Tracheal epithelial cell (primary cell): ENCODE results near the gene F2RL3. TPM values are rescaled to one million over a fixed set of nuclear protein-coding genes. Genes with fewer than 3 reads are reported as not detected.

Source experiments
- total RNA-seq: library from RNA; depleted of rRNA; stranded (reverse); fragments of >200 nt; gene quantifications from 2 replicates; pipeline ENCODE4 v1.2.1, GENCODE V29; 2014

F2RL3 gene
- not detected in 2 replicates for total RNA-seq

GRCh38 chr19:16888629-16889365 lies at the start of gene F2RL3:
F2RL3 (plus strand) TSS chr19:16888999; CDS start chr19:16889190, 191 bp downstream.

Other genes starting within 250 kb of the F2RL3 start
- gene SMIM7, start 228.9 kb upstream of the F2RL3 start, total RNA-seq: 71.6 and 84.8 TPM in 2 replicates
- 7.7 and 8.5 TPM in 2 replicates for gene TMEM38A, start 227.9 kb upstream of the F2RL3 start, total RNA-seq
- under 0.01 and 0.21 TPM in 2 replicates for gene NWD1, start 169.2 kb upstream of the F2RL3 start, total RNA-seq
- 16.2 and 28.2 TPM in 2 replicates for gene SIN3B, start 59.6 kb upstream of the F2RL3 start, total RNA-seq
- gene CPAMD8, start 137.8 kb downstream of the F2RL3 start, total RNA-seq: 0.96 and 1.5 TPM in 2 replicates
- 1.3 and 1.7 TPM in 2 replicates for gene HAUS8, start 186.5 kb downstream of the F2RL3 start, total RNA-seq
- gene MYO9B, start 186.8 kb downstream of the F2RL3 start, total RNA-seq: 16.8 and 40.2 TPM in 2 replicates